ENCODE results near the gene CANT1.

DNA sequence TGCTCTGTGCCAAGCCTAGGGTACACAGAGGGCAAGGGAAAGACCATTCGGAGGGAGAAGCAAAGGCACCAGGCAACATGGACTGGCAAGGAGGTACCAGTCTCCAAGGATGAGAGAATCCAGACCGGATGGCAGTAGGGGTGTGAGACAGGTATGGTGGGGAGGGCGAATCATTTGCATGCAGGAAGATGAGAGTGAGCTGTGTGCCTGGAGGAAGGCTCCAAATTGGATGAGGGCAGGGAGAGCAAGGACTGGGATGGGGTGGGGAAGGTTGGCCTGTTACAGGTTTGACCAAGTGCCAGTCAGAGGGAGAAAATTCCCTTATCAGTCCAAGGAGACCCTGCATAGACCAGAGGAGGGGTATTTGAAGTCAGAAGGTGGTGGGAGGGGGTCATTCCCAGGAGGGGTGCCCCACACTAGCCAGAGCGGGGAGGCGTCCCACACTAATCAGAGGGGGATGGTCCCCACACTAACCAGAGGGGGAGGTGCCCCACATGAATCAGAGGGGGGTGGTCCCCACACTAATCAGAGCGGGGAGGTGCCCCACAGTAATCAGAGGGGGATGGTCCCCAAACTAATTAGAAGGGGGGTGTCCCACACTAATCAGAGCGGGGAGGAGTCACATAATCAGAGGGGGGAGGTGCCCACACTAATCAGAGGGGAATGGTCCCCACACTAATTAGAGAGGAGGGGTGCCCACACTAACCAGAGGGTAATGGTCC lies 737 bp downstream of the CANT1 start:
- TF ChIP-seq, protein P1, sequence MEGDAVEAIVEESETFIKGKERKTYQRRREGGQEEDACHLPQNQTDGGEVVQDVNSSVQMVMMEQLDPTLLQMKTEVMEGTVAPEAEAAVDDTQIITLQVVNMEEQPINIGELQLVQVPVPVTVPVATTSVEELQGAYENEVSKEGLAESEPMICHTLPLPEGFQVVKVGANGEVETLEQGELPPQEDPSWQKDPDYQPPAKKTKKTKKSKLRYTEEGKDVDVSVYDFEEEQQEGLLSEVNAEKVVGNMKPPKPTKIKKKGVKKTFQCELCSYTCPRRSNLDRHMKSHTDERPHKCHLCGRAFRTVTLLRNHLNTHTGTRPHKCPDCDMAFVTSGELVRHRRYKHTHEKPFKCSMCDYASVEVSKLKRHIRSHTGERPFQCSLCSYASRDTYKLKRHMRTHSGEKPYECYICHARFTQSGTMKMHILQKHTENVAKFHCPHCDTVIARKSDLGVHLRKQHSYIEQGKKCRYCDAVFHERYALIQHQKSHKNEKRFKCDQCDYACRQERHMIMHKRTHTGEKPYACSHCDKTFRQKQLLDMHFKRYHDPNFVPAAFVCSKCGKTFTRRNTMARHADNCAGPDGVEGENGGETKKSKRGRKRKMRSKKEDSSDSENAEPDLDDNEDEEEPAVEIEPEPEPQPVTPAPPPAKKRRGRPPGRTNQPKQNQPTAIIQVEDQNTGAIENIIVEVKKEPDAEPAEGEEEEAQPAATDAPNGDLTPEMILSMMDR (IDR thresholded peaks at IDR 0.05; ENCODE audit: low read depth, low read length): no peak
- TF ChIP-seq POLR2A (IDR thresholded peaks at IDR 0.05; ENCODE audit: extremely low read depth, insufficient read length) (no peak), MYC (IDR thresholded peaks at IDR 0.05; ENCODE audit: low read depth, low read length) (no peak)
- TF ChIP-seq, protein P2, sequence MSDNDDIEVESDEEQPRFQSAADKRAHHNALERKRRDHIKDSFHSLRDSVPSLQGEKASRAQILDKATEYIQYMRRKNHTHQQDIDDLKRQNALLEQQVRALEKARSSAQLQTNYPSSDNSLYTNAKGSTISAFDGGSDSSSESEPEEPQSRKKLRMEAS (IDR thresholded peaks at IDR 0.05; ENCODE audit: low read depth, low read length): no peak

All from NB4 (cell line).